ENCODE results near the gene COL4A6.

Gene COL4A6

GRCh38 chrX:108270739-108271396 is 167.4 kb downstream of the COL4A6 start:
- no peak for DNase-seq (ENCODE audit: low read depth in 2 of 2)

- no peak for DNase-seq (ENCODE audit: low read depth in 2 of 2)
Measured at GRCh38 chrX:108270280-108270679, 167.9 kb downstream of the COL4A6 start.

GRCh38 chrX:108268434-108269080 is 169.7 kb downstream of the COL4A6 start:
- DNase-seq (ENCODE audit: low read depth in 2 of 2), result no peak

- no peak for DNase-seq (ENCODE audit: low read depth in 2 of 2)
Measured at GRCh38 chrX:108267557-108267956, 170.7 kb downstream of the COL4A6 start.

GRCh38 chrX:108264376-108264775 is 173.8 kb downstream of the COL4A6 start:
- no peak for DNase-seq (ENCODE audit: low read depth in 2 of 2)

GRCh38 chrX:108261549-108262203 is 176.5 kb downstream of the COL4A6 start:
- no peak for DNase-seq (ENCODE audit: low read depth in 2 of 2)

- DNase-seq (ENCODE audit: low read depth in 2 of 2), result no peak
Measured at GRCh38 chrX:108257556-108257955, 180.7 kb downstream of the COL4A6 start.

GRCh38 chrX:108254636-108255035 is 183.6 kb downstream of the COL4A6 start:
- DNase-seq (ENCODE audit: low read depth in 2 of 2), result no peak

GRCh38 chrX:108250654-108251579 is 187.3 kb downstream of the COL4A6 start:
- no peak for DNase-seq (ENCODE audit: low read depth in 2 of 2)

- no peak for DNase-seq (ENCODE audit: low read depth in 2 of 2)
Measured at GRCh38 chrX:108246304-108246954, 191.8 kb downstream of the COL4A6 start.

GRCh38 chrX:108245462-108245861 is 192.8 kb downstream of the COL4A6 start:
- no peak for DNase-seq (ENCODE audit: low read depth in 2 of 2)

GRCh38 chrX:108235986-108236385 is 202.2 kb downstream of the COL4A6 start:
- no peak for DNase-seq (ENCODE audit: low read depth in 2 of 2)

- DNase-seq (ENCODE audit: low read depth in 2 of 2), result no peak
Measured at GRCh38 chrX:108230574-108230973, 207.6 kb downstream of the COL4A6 start.

GRCh38 chrX:108224727-108225621 is 213.2 kb downstream of the COL4A6 start:
- no peak for DNase-seq (ENCODE audit: low read depth in 2 of 2)

GRCh38 chrX:108224218-108224617 is 214.0 kb downstream of the COL4A6 start:
- no peak for DNase-seq (ENCODE audit: low read depth in 2 of 2)

- no peak for DNase-seq (ENCODE audit: low read depth in 2 of 2)
Measured at GRCh38 chrX:108223585-108223984, 214.6 kb downstream of the COL4A6 start.

- DNase-seq (ENCODE audit: low read depth in 2 of 2), result no peak
Measured at GRCh38 chrX:108221301-108221864, 216.8 kb downstream of the COL4A6 start.

GRCh38 chrX:108219949-108220601 is 218.1 kb downstream of the COL4A6 start:
- DNase-seq (ENCODE audit: low read depth in 2 of 2), result no peak

GRCh38 chrX:108217876-108218275 is 220.3 kb downstream of the COL4A6 start:
- no peak for DNase-seq (ENCODE audit: low read depth in 2 of 2)

Data from stimulated activated CD8-positive, alpha-beta memory T cell treated with anti-CD3 and anti-CD28 coated beads, Interleukin-7, amount 100 ng/mL, for 1 hour (primary cell).